GM04504 (cell line): Measurements from ENCODE around the gene FHIT.
"Not testable (repeated sequence)": the region's sequence is repeated elsewhere in the genome, so short reads cannot be mapped to it uniquely, and the experiment has no call there.

ENCODE experiments used
- DNase-seq: peaks from one replicate; pipeline ENCODE4 v3.0.0-alpha.2; 2012; ENCODE audit warnings: low read depth

FHIT gene

GRCh38 chr3:61111825-61112224 is 139.4 kb downstream of the FHIT start:
- no peak for DNase-seq

GRCh38 chr3:61110576-61110975 is 140.7 kb downstream of the FHIT start:
- no peak for DNase-seq

- no peak for DNase-seq
Measured at GRCh38 chr3:61108247-61109019, 142.8 kb downstream of the FHIT start.

GRCh38 chr3:61094608-61095007 is 156.6 kb downstream of the FHIT start:
- no peak for DNase-seq

- no peak for DNase-seq
Measured at GRCh38 chr3:61093364-61093763, 157.9 kb downstream of the FHIT start.

- no peak for DNase-seq
Measured at GRCh38 chr3:61092870-61093269, 158.4 kb downstream of the FHIT start.

- no peak for DNase-seq
Measured at GRCh38 chr3:61090389-61091169, 160.7 kb downstream of the FHIT start.

GRCh38 chr3:61087465-61087864 is 163.8 kb downstream of the FHIT start:
- DNase-seq, result no peak

GRCh38 chr3:61081554-61081953 is 169.7 kb downstream of the FHIT start:
- no peak for DNase-seq

GRCh38 chr3:61080737-61081445 is 170.4 kb downstream of the FHIT start:
- DNase-seq, result no peak

- no peak for DNase-seq
Measured at GRCh38 chr3:61078048-61078752, 173.1 kb downstream of the FHIT start.

GRCh38 chr3:61077551-61077950 is 173.7 kb downstream of the FHIT start:
- no peak for DNase-seq

GRCh38 chr3:61074783-61075182 is 176.5 kb downstream of the FHIT start:
- DNase-seq, result no peak

GRCh38 chr3:61073566-61074165 is 177.6 kb downstream of the FHIT start:
- no peak for DNase-seq

- DNase-seq, result no peak
Measured at GRCh38 chr3:61068084-61068483, 183.2 kb downstream of the FHIT start.

- DNase-seq, result no peak
Measured at GRCh38 chr3:61066800-61067199, 184.5 kb downstream of the FHIT start.

- not testable (repeated sequence) for DNase-seq
Measured at GRCh38 chr3:61066222-61066621, 185.0 kb downstream of the FHIT start.

GRCh38 chr3:61065451-61066011 is 185.7 kb downstream of the FHIT start:
- no peak for DNase-seq

GRCh38 chr3:61061092-61061723 is 190.0 kb downstream of the FHIT start:
- DNase-seq, result no peak

- DNase-seq, result no peak
Measured at GRCh38 chr3:61060411-61060861, 190.8 kb downstream of the FHIT start.

- no peak for DNase-seq
Measured at GRCh38 chr3:61058836-61059235, 192.4 kb downstream of the FHIT start.
